ENCODE results near the gene PIM3. TPM values are rescaled to one million over a fixed set of nuclear protein-coding genes. Genes with fewer than 3 reads are reported as not detected.

The PIM3 gene
- total and polyA plus RNA-seq, 2 of the 8 experiments (the other 6 are each of a cell fraction or from before 2014, with no cell fraction given), result 22.6 to 30.0 TPM

- no peak for TF ChIP-seq CHD7 (IDR thresholded peaks at IDR 0.05; ENCODE audit: insufficient replicate concordance, low read length)
- no peak for TF ChIP-seq BCL11A (IDR thresholded peaks at IDR 0.05; ENCODE audit: low read depth in 2 of 2, low read length in 2 of 2)
- TF ChIP-seq RAD21 (IDR thresholded peaks at IDR 0.05 in 1 of 2, conservative IDR thresholded peaks at IDR 0.05 in 1 of 2; ENCODE audit: low read depth in 2 of 2, low read length in 2 of 2), result no peak
These were observed 38.1 kb upstream of the PIM3 start (continued) for GRCh38 chr22:49922484-49922883.

Data from H1 (cell line).